ENCODE measurements around the gene TMEM108.

GRCh38 chr3:133038731-133039375 lies 662 bp downstream of the TMEM108 start:
- TF ChIP-seq POLR2A (IDR thresholded peaks at IDR 0.05) (no peak), CTCF (IDR thresholded peaks at IDR 0.05) (no peak)

Data from thyroid gland (tissue), 4 donors.